Measurements from ENCODE around the gene RPSA. TPM values are rescaled to one million over a fixed set of nuclear protein-coding genes. Genes with fewer than 3 reads are reported as not detected.

Gene RPSA
- total RNA-seq, 1 experiment from 2014 or later, result 2,455 TPM

GRCh38 chr3:39358333-39358732, 48.2 kb upstream of the RPSA start (continued):
- no peak for TF ChIP-seq NR2C2 (CRISPR knock-in tag; IDR thresholded peaks at IDR 0.05)
- no peak for TF ChIP-seq ZSCAN18 (CRISPR knock-in tag; IDR thresholded peaks at IDR 0.05)
- no peak for TF ChIP-seq MYBL2 (CRISPR knock-in tag; IDR thresholded peaks at IDR 0.05)
- no peak for TF ChIP-seq JAZF1 (CRISPR knock-in tag; IDR thresholded peaks at IDR 0.05)
- TF ChIP-seq NFATC4 (CRISPR knock-in tag; IDR thresholded peaks at IDR 0.05), result no peak
- no peak for TF ChIP-seq KAT7 (CRISPR knock-in tag; IDR thresholded peaks at IDR 0.05; ENCODE audit: borderline replicate concordance)
- no peak for TF ChIP-seq PRRX2 (CRISPR knock-in tag; IDR thresholded peaks at IDR 0.05)
- no peak for TF ChIP-seq STAT6 (CRISPR knock-in tag; conservative IDR thresholded peaks at IDR 0.05; ENCODE audit: low read depth)
- TF ChIP-seq ZNF425 (CRISPR knock-in tag; conservative IDR thresholded peaks at IDR 0.05), result no peak
- no peak for TF ChIP-seq E2F5 (CRISPR knock-in tag; IDR thresholded peaks at IDR 0.05)

GRCh38 chr3:39361252-39361927, 45.1 kb upstream of the RPSA start:
- Mint-ChIP-seq H3K4me3 (no peak overlapping the region), H3K36me3 (no peaks in the 10 kb centered on the region), H3K27me3 (ENCODE audit: low read depth) (peaks cover 5% of the 10 kb centered on the region; the same call in 1 of the 2 replicates), H3K9me3 (peaks cover 6% of the 10 kb centered on the region), H3K4me1 (no peaks in the 10 kb centered on the region), H3K27ac (no peak overlapping the region)
- no peak for ATAC-seq
- POLR2A ChIA-PET, result no interaction called here
- TF ChIP-seq E2F4 (CRISPR knock-in tag; IDR thresholded peaks at IDR 0.05; ENCODE audit: borderline replicate concordance, low read depth) (no peak), MAX (CRISPR knock-in tag; IDR thresholded peaks at IDR 0.05) (no peak), CREB1 (CRISPR knock-in tag; IDR thresholded peaks at IDR 0.05) (no peak), ZNF138 (CRISPR knock-in tag; conservative IDR thresholded peaks at IDR 0.05) (no peak), PREB (CRISPR knock-in tag; IDR thresholded peaks at IDR 0.05; ENCODE audit: borderline replicate concordance) (no peak)
- DNase-seq (ENCODE audit: low spot score), result no peak
- CTCF ChIA-PET, result interaction anchor here (0.9 to 1.0 kb wide), 2 partner anchors 15 to 17 kb away, joined by 3 to 5 read pairs; no protein-coding TSS in a partner anchor

Data from WTC11 (cell line).